K562 (cell line): ENCODE measurements around the gene ZNF574. TPM values are rescaled to one million over a fixed set of nuclear protein-coding genes. Genes with fewer than 3 reads are reported as not detected.
A peak's percentile ranks its signal among the peaks of the same experiment; 100 is the strongest.

Experiments
- CTBP1 ChIP-seq: fragments of 450-650 bp; IDR thresholded peaks from 2 replicates; pipeline ENCODE4 v1.6.1; 2016; ENCODE audit warnings: borderline replicate concordance
- GTF2E2 ChIP-seq: fragments of 200-800 bp; sonication (Bioruptor generic); IDR thresholded peaks from 2 replicates; pipeline ENCODE4 v1.6.1; 2016; ENCODE audit warnings: missing genetic modification characterization, missing compliant biosample characterization
- JUND ChIP-seq, 2 experiments: IDR thresholded peaks; 2 replicates in 1 of 2; 3 replicates in 1 of 2; pipeline ENCODE4 v1.6.1; 2011; ENCODE audit warnings: borderline replicate concordance in 2 of 2, low read depth in 2 of 2, low read length in 2 of 2, improper control_type of control experiment in 1 of 2, missing biosample characterization in 1 of 2, missing genetic modification characterization in 1 of 2, missing genetic modification reagents in 1 of 2
- NCOA6 ChIP-seq: fragments of 450-650 bp; IDR thresholded peaks from 2 replicates; pipeline ENCODE4 v1.6.1; 2017; ENCODE audit warnings: mild to moderate bottlenecking
- YY1 ChIP-seq, 3 experiments: IDR thresholded peaks; 2 replicates each; pipeline ENCODE4 v1.6.1; 2011; ENCODE audit warnings: low read length in 2 of 3, mild to moderate bottlenecking in 2 of 3, moderate library complexity in 2 of 3, borderline replicate concordance in 1 of 3, control low read depth in 1 of 3, low read depth in 1 of 3; ENCODE audit not compliant: insufficient read depth in 3 of 3, insufficient replicate concordance in 2 of 3, control insufficient read depth in 1 of 3, insufficient read length in 1 of 3; ENCODE audit errors: extremely low read depth in 1 of 3
- ZNF232 ChIP-seq: sonication (generic); formaldehyde crosslinking; IDR thresholded peaks from 2 replicates; pipeline ENCODE4 v1.8.0; 2022; ENCODE audit warnings: mild to moderate bottlenecking, missing genetic modification reagents
- ZNF561 ChIP-seq: fragments of 450-650 bp; formaldehyde crosslinking; conservative IDR thresholded peaks from 2 replicates; pipeline ENCODE4 v1.4.0; 2020; ENCODE audit warnings: mild to moderate bottlenecking, moderate library complexity
- ZNF57 ChIP-seq: fragments of 450-650 bp; formaldehyde crosslinking; IDR thresholded peaks from 2 replicates; pipeline ENCODE4 v1.4.0; 2020; ENCODE audit warnings: mild to moderate bottlenecking, moderate library complexity
- ZNF764 ChIP-seq: fragments of 250-450 bp; sonication (Bioruptor Pico); IDR thresholded peaks from 2 replicates; pipeline ENCODE4 v1.4.0; 2020; ENCODE audit warnings: low read depth, mild to moderate bottlenecking, moderate library complexity
- polyA plus RNA-seq, 8 experiments: library from polyadenylated mRNA; depleted of rRNA in 4 of 8; stranded (reverse) in 5 of 8; unstranded in 3 of 8; fragments of >200 nt; fragmentation: Nextera tagmentation in 2 of 8; fragmentation: Illumina TruSeq in 1 of 8; extraction: Ambion mirVana in 2 of 8; extraction: Trizol in 1 of 8; gene quantifications; 2 replicates each; pipeline versions ENCODE4 v1.2.1 to v1.2.3, GENCODE V29; 2011 to 2014; ENCODE audit warnings: inconsistent platforms in 1 of 8, missing spikeins in 1 of 8
- total RNA-seq, 7 experiments: library from RNA; depleted of rRNA in 6 of 7; stranded (reverse); fragments of >200 nt in 6 of 7; fragmentation: Illumina TruSeq in 2 of 7; extraction: Trizol in 2 of 7; gene quantifications; 2 replicates each; pipeline versions ENCODE4 v1.2.1 to v1.2.3, GENCODE V29; 2011 to 2021; ENCODE audit warnings: low replicate concordance in 1 of 7
- TF ChIP-seq, protein P1 (sequence below): fragments of 450-650 bp; IDR thresholded peaks from 2 replicates; pipeline ENCODE4 v1.6.1; 2014; ENCODE audit warnings: low read depth, mild to moderate bottlenecking, moderate library complexity, borderline replicate concordance
- TF ChIP-seq, protein P2 (sequence below), 2 experiments: fragments of 450-650 bp; formaldehyde crosslinking in 1 of 2; IDR thresholded peaks; 2 replicates each; pipeline versions ENCODE4 v1.4.0 to v1.6.1; 2014 to 2020; ENCODE audit warnings: mild to moderate bottlenecking in 2 of 2, borderline replicate concordance in 1 of 2, low read depth in 1 of 2
- TF ChIP-seq, protein P3 (sequence below), 2 experiments: IDR thresholded peaks; 2 replicates each; pipeline ENCODE4 v1.6.1; 2012; ENCODE audit warnings: improper control_type of control experiment in 2 of 2, low read depth in 2 of 2, low read length in 2 of 2, borderline replicate concordance in 1 of 2

Gene ZNF574
- total and polyA plus RNA-seq, 9 of the 15 experiments (the other 6 are each of a cell fraction or from before 2014, with no cell fraction given) = 0.24 to 20.7 (median 8.4) TPM

DNA sequence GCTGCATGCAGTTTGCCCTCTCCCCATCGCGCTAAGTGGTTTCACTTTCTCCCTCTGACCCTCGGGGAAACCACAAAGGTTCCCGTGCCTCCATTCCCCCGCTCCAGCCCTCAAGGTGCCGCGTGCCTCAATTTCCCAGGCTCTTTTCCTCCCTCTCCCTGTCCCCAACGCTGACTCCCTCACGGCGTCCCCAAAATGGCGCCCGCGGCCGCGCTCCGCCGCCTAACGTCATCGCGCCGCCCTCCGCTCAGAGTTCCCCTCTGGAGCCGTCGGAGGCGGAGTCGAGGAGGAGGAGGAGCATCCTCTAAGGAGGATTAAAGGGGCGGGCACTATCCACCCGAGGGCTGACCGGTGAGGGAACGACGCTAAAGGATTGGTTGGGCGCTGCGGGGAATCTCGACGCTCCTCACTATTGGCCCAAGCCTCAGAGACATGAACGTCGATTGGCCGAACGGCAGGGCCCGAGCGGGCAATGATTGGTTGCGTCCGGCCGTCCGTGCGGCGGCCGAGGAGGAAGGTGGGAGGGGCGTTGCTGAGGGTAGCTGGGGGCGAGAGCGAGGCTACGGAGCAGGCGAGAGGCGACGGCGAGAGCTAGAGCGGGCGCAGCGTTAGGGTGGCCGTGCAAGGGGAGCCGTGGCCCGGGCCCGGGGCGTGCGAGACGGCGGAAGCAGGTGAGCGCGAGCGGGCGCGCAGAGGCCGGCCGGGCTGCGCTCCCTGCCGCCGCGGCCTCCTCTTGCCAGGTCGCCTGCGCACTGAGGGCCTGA, at the start of gene ZNF574 (continued):
- TF ChIP-seq CTBP1 = peak; percentile 81
- TF ChIP-seq ZNF561 = no peak
- TF ChIP-seq JUND (IDR thresholded peaks at IDR 0.05; ENCODE audit: borderline replicate concordance, low read depth, low read length) = peak; percentile 71
- no peak; the same call in 2 of the 3 replicates for TF ChIP-seq JUND (tag; IDR thresholded peaks at IDR 0.05; ENCODE audit: borderline replicate concordance, low read depth, low read length)
- TF ChIP-seq, protein P1, sequence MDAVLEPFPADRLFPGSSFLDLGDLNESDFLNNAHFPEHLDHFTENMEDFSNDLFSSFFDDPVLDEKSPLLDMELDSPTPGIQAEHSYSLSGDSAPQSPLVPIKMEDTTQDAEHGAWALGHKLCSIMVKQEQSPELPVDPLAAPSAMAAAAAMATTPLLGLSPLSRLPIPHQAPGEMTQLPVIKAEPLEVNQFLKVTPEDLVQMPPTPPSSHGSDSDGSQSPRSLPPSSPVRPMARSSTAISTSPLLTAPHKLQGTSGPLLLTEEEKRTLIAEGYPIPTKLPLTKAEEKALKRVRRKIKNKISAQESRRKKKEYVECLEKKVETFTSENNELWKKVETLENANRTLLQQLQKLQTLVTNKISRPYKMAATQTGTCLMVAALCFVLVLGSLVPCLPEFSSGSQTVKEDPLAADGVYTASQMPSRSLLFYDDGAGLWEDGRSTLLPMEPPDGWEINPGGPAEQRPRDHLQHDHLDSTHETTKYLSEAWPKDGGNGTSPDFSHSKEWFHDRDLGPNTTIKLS = peak; percentile 57; the same call in 1 of the 2 replicates
- TF ChIP-seq, protein P2, sequence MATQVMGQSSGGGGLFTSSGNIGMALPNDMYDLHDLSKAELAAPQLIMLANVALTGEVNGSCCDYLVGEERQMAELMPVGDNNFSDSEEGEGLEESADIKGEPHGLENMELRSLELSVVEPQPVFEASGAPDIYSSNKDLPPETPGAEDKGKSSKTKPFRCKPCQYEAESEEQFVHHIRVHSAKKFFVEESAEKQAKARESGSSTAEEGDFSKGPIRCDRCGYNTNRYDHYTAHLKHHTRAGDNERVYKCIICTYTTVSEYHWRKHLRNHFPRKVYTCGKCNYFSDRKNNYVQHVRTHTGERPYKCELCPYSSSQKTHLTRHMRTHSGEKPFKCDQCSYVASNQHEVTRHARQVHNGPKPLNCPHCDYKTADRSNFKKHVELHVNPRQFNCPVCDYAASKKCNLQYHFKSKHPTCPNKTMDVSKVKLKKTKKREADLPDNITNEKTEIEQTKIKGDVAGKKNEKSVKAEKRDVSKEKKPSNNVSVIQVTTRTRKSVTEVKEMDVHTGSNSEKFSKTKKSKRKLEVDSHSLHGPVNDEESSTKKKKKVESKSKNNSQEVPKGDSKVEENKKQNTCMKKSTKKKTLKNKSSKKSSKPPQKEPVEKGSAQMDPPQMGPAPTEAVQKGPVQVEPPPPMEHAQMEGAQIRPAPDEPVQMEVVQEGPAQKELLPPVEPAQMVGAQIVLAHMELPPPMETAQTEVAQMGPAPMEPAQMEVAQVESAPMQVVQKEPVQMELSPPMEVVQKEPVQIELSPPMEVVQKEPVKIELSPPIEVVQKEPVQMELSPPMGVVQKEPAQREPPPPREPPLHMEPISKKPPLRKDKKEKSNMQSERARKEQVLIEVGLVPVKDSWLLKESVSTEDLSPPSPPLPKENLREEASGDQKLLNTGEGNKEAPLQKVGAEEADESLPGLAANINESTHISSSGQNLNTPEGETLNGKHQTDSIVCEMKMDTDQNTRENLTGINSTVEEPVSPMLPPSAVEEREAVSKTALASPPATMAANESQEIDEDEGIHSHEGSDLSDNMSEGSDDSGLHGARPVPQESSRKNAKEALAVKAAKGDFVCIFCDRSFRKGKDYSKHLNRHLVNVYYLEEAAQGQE (IDR thresholded peaks at IDR 0.05; ENCODE audit: borderline replicate concordance) = no peak
- TF ChIP-seq, protein P2 (CRISPR knock-in tag; IDR thresholded peaks at IDR 0.05; ENCODE audit: low read depth) = peak; percentile 82; the same call in 1 of the 2 replicates
- peak; percentile 90 to 99 (median 96) for TF ChIP-seq YY1 (IDR thresholded peaks at IDR 0.05; ENCODE audit: borderline replicate concordance in 1 of 3, control insufficient read depth in 1 of 3, extremely low read depth in 1 of 3, insufficient read depth in 3 of 3, insufficient read length in 1 of 3, insufficient replicate concordance in 2 of 3, low read depth in 1 of 3, low read length in 2 of 3)
- TF ChIP-seq, protein P3, sequence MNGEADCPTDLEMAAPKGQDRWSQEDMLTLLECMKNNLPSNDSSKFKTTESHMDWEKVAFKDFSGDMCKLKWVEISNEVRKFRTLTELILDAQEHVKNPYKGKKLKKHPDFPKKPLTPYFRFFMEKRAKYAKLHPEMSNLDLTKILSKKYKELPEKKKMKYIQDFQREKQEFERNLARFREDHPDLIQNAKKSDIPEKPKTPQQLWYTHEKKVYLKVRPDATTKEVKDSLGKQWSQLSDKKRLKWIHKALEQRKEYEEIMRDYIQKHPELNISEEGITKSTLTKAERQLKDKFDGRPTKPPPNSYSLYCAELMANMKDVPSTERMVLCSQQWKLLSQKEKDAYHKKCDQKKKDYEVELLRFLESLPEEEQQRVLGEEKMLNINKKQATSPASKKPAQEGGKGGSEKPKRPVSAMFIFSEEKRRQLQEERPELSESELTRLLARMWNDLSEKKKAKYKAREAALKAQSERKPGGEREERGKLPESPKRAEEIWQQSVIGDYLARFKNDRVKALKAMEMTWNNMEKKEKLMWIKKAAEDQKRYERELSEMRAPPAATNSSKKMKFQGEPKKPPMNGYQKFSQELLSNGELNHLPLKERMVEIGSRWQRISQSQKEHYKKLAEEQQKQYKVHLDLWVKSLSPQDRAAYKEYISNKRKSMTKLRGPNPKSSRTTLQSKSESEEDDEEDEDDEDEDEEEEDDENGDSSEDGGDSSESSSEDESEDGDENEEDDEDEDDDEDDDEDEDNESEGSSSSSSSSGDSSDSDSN (IDR thresholded peaks at IDR 0.05; ENCODE audit: borderline replicate concordance in 1 of 2, low read depth in 2 of 2, low read length in 2 of 2) = 0 out of 4 replicates have a peak, but pooled peaks have one; percentile 47 to 79
- TF ChIP-seq GTF2E2 = peak; percentile 99
- TF ChIP-seq ZNF57 (CRISPR knock-in tag) = no peak
- peak; percentile 46; the same call in 1 of the 2 replicates for TF ChIP-seq NCOA6
- no peak for TF ChIP-seq ZNF764
- TF ChIP-seq ZNF232 (CRISPR knock-in tag) = no peak
